HG03135 (cell line): ENCODE results near the gene FTO.

ENCODE experiments used
- ATAC-seq: cut with Tn5 transposase; IDR thresholded peaks from one replicate; pipeline ENCODE4 v1.9.1; 2021; ENCODE audit warnings: mild to moderate bottlenecking, moderate library complexity; ENCODE audit not compliant: unreplicated experiment

Gene FTO

DNA sequence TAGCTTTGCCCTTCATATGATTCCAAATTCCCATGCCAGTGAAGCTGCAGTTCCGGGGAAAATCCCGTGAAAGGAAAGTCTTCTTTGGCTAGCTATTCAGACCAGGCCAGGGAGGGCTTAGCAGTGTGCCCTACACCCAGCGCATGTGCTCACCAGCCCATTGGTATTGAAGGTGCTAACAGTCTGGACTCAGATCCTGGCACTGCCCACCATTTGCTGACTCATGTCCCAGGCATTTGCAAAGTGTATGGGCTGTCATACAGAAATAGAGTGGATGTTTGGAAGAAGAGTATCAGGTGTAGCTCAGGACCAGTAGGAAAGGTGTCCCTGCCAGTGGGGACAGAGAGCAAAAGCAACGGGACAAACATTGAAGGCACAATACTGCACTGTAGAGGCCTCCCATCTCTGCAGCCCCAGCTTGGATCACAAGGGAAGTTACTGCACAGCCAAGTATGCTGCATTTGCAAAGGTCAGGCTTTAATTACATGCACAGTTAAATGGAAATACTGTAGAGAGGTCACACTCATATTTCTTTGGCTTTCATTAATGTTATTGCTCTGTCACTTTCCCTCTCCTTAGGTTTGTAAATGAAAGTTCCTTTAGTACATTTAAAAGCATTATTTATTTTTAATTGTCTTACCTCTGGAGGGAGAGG, 362.6 kb downstream of the FTO start:
- ATAC-seq: no peak

DNA sequence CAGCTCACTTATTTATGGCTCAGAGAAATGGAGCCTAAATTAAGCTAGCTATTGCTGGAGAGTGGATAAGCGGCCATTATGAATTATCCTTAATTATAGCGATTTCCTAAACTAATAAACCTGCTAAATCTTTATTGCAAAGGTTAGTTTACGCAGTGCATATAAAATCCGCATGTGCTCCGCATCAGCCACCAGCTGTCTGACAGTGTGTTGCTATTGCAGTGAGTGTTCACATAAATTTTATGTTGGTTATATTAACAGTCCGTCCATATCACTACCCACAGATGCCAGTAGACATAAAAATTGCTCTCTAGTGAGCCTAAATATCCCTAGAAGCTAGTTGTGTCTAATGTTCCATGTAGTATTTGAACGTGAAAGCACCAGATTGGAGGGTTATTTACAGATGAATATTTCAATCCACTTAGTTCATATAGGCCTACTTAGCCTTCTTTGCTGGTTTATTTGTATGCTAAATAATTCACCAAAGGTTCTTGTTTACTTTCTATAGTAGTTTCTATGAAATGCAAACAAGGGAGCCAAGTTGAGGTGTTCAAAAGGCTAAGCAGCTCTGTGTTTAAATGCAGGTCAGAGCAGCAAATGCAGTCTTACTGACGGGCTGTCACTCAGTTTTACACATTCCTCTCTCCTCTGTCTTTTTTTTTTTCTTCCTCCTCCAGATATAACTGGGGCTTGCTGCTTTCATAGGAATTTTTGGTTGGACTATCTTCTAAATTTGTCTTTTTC, 363.5 kb downstream of the FTO start:
- ATAC-seq: no peak

DNA sequence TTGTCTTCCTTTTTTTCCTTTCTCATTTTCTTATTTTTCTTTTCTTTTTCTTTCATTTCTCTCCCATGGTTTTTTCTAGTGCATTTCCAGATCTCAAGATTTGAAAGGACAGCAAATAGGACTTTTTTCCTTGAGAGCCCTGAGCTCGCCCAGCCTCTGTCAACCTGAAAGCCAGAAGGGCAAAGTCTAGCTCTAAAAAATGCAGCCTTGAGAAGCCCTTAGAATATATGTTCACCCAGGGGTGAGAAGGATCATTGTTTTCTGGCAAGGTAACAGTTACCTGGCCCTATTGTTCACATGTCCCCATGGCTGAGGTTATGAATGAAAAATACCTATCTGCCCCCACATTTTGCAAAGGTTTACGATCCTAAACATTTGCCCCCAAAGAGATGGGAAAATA, 364.3 kb downstream of the FTO start:
- no peak for ATAC-seq

DNA sequence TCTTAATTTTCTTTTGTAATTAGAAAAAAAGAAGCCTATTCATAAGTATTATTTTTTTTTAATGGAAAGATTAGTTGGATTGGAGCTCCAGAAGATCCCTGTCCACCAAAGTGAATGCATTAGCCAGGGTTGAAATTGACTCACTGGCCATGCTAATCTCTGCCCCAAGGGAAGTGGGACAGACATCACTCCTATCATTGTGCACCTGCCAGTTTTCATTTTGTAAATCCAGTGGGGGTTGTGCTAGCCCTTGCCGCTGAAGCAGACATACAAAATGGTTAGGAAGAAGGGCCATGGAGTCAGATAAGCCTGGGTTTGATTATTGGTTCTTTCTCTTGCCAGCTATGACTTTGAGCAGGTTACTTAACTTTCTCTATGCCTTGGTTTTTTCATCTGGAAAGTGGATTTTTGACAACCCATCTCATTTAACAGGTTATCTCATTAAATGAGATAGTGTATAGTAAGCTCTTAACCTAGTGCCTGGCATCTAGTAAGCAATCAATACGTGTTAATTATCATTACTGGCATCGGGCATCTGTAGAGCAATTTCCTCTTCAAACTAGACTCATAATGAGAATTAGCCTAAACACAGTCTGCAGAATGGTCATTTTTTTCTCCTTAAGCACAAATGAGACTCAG, 365.8 kb downstream of the FTO start:
- no peak for ATAC-seq

DNA sequence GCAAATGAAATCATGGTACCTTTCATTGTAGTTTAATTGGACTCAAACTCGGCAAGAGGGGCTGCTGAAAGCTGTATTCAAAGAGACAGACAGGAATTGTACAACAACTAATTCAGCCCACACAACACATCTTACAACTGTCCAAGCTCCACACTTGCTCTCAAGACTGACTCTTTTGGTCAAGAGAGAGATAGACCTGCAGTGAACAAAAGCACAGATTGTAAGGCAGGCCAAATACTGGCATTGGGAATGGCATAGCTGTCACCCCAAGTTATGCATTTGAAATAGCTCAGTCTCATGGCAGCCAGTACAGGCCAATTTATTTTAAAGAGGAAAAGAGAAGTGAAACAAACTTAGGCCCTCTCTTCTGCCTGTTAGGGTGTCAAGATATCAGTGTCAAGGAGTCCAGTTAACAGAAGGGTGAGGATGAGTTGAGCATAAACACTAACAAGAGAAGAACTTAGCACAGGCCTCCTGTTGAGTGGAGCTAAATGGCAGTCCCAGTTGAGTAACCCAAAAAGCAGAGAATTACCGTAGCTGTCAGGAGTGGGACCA, 366.9 kb downstream of the FTO start:
- ATAC-seq: no peak

DNA sequence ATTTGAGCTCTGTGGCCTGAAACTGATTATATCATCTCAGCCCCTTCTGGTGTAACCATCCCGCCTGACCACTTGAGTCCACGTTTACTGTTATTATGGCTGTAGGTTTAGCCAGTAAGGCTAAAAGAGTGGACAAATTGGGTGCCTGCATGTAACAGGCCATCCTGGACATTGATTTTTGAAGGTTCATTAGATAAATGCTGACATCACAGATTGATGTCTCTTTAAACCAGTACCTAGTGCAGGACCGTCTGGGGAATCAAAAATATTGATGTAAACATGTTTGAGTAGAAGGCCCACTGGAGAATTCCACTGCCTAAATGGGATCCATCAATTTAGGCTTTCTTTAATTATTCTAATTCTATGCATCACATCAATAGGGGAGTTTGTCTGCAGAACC, 367.6 kb downstream of the FTO start:
- ATAC-seq: no peak

DNA sequence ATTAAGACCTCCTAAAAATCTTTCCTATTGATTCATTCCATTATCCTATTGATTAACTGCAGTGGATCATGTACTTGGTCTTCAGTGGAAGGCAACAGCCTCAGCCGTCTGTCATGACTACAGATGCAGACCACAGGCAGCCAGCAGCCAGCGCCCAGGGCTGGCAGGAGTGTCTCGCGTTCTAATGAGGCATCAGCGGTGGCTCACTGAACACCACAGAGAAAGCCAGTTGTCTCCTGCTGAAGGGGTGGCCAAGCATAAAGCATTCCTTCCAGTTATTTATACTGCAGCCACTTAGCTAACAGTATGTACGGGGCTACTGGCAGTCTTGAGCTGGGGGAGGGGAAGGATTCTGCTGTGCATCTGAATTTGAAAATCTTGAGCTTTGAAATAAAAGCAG, 368.3 kb downstream of the FTO start:
- no peak for ATAC-seq

DNA sequence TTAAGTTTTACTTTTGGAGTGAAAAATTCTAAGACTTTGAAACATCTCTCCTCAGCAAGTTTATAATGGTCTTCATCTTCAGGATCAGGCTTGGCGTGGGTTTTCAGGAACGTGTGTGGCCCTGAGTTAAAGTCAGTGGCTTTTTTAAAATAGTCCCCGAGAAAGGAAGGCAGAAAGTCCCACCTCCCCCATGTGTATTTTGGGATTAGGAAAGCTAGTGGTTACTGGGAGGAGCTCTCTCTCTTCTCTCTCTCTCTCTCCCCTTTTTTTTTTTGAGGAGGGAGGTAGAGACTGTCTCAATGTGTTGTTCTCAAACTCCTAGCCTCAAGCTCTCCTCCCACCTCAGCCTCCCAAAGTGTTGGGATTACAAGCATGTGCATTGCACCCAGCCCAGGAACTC, 369.4 kb downstream of the FTO start:
- no peak for ATAC-seq

DNA sequence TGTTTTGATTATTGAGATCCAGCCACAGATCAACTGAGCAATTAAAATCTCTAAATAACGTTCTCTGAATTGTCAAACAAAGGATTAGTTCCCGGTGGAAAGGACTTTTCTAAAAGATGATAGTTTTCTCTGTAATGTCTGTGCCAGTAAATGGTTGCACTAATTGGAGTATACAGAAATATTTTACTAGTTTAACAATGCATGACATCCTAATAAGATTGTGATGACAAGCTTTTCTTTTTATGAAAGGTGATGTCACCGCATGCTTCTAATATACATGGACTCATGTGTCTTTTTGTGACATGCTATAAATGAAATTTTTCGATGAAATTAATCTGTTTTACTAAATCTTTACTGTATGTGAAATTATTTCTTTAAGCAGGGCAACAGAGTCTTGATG, 371.5 kb downstream of the FTO start:
- ATAC-seq: no peak

DNA sequence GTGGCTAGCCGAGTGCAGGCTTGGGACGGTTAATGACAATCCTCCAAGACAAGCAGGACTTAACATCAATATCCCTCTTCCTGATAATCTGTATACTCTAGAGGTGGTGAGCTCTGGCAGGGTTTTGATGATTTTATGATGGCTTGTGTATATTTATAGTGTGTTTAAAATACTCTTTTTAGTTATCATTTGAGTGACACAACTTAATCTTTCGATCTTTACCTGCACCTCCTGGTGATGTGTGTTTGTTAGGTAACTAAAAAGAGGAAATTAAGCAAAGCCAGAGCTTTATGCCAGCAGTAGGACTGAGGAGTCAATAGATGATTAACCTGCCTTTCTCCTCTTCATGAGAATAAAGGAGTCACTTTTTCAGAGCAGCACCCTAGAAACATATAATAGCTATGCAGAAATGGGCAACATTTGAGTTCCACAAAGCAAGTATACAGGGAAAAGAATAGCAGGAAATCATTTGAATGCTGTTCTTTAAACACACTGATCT, 372.1 kb downstream of the FTO start:
- ATAC-seq: no peak

DNA sequence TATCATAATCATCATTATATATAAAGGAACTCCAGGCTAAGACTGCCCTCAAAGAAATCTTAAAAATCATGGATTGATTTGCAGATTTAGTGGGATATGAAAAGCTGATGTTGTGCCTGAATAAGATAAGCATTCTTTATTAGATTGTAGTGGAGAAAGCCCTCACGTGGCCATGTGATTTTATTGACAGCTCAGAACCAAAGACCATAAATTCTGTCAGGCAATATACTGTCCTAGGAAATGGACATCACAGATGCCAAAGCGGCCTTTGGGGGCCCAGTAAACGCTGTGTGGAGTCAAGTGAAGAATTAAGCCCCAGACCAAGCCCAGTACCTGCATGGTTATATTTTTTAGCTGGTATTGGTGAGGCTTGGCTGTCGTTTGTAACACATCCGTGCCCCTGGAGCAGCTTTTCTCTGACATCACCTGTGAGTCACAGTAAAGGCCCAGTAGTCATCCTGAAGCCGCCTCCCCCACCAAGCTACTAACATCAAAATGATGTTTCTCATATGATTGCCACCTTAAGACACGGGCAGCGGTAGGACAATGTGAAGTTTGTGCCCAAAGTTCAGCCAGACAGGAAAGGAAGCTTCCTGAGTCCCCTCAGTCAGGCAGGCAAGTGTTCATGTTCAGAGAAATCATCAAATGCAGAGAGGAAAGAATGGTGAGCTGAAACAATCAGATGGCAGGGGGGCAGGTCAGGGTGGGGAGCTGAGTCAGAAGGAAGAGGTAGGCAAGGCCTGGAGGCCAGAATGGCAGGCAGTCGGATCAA, 373.3 kb downstream of the FTO start:
- ATAC-seq: no peak

DNA sequence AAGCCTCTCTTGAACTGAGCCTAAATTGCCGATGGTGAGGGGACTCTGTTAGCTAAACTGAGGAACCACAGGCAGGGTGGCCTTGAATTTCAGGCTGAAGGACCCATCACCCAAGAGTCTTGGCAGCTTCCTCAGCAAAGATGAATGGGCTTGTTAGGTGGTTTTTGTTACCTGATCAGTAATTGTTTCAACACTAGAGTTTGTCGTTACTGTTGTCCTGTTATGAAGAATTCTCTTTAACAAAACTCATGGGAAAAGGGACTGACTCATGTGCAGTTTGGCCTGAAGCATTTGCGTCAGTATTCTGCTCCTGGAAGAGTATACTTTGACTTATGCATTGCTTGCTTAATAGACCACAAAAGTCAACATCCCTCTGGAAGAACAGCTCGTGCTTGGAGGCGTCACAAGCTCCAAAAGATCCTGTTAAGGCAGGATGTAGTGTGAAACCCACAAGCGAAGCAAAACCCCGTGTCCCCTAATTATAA, 376.6 kb downstream of the FTO start:
- no peak for ATAC-seq

DNA sequence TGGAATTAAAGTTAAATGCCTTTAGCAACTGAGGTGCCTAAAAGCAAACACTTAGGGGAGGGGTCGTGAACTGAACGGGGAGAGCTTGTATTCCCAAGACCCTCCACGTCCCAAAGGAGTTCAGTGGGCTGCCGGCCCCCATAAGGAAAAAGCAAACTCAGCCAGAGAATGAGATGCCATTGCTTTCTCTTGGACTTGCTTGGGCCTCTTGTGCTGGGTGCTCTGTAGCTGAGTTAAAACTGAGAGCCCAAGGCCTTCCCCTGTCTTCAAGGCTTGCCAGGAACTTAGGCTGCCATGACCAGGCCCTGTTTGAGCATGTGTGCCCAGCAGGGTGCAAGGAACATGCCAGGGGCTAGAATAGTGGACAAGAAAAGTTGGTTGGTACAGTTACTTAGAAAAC, 382.8 kb downstream of the FTO start:
- ATAC-seq: no peak

DNA sequence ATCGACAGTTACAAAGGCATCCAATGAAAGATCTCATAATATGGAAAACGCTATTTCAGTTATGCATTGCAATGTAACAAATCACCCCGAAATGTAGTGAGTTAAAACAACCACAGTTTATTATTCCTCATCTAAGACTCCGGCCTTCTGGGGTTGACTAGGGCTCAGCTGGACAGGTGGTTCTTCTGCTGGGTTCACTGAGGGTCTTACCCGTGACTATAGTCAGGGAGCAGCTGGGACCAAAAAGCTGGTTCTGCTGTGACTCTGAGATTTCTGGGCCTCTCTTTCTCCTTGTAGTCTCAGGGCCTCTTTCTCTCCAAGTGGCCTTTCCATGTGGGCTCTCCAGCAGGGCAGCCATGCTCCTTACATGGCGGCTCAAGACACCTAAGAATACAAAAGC, 386.6 kb downstream of the FTO start:
- ATAC-seq: no peak

DNA sequence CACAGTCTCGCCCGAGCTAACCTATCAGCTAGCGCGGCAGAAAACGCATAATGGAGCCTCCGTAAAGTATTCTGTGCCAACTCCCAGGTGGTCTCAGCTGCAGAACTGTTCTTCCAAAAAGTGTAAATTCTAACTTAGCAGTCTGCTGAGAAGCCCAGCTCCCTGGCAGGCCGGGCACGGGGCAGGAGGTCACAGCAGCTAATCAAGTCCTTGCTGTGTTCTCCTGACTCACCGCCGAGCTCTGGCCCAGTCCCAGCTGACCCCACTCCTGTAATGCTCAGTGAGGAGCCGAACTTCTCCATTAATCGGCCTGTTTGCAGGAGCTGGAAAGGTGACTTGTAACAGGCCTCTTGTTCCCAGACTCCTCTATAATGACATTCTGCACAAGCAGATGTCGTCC, 389.3 kb downstream of the FTO start:
- ATAC-seq: no peak

DNA sequence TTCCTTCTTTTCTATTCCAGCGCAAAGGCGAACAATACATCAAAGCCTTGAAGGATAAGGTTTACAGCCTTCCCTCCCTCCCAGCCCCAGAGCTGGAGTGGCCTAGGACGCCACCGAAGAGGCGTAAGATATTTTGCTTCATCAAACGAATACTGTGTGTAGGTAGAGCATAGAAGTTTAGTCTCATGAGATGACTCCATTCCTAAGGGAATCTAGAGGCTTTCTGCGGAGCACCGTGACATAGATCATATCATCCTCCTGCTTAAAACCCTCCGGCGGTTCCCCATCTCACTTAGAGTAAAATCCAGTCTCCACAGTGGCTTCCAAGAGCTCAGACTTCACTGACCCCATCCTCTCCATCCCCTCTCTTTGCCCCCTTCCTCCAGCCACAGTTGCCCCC, 390.7 kb downstream of the FTO start:
- no peak for ATAC-seq

DNA sequence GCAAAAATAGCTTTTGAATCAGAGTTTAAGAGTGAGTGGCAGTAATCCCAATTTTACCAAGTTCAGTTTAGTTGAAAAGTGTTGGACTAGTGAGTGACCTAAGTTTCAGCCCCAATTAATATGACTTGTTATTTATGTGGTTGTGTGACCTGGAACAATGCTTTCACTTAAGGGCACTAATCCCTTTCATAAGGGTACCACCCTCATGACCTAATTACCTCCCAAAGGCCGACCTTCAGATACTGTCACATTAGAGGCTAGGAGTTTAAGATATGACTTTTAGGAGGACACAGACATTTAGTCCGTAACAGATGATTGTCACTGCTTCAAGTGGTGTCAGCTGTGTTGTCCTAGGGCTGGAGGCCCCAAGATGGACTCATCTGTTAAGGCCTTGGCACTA, 392.7 kb downstream of the FTO start:
- no peak for ATAC-seq

DNA sequence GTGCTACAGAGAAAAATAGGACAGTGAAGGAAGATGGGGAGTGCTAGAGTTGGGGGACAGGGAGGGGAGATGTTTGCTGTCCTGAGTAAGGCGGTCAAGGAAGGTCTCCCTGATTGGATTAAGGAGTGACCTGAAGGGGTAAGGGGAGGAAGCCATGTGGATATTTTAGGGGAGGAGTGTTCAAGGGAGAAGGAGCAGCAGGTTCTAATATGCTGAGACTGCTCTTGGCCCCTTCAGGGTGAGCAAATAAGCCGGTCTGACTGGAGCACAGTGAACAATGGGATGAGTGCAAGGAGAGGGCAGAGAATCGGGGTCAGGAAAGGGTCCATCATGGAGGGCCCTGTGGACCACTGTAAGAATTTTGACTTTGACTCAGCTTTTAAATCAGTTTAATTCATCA, 393.8 kb downstream of the FTO start:
- no peak for ATAC-seq

DNA sequence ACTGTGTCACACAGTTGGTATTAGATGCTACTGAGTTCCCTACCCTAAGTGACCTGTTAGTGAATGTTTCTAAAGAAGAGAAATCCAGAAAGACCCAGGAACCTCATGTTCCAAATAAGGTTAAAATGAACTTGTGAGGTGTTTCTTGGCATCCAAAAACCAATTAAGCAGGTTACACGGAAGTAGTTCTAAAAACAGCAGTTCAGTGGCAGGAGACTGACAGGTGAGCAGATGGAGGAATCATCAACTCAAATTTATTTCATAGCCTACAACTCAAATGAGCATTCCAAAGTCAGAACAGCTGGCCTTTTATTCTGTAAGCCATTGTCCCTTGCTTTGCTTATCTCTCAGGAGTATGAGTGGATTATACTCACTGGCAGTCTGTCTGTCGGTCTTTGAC, 394.3 kb downstream of the FTO start:
- ATAC-seq: no peak

DNA sequence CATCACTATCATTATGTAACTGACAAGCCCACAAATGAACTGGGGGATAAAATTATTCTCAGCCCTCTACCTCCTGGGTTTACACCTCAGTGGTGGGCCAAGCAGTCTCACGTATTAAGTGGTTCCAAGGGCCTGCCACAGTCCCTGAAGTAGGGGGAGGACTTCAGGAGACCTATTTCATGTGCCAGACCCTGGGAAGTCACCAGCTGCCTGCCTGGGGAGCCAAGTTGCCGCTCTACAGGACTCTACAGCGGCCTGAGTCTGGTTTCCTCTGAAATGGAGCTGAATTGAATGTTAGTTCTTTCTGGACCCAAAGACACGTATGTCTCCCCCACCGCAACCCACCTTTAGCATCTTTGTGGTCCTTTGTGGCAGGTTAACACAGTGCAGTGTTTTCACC, 395.7 kb downstream of the FTO start:
- ATAC-seq: no peak
